Mesodermal cell (in vitro differentiated cells): ENCODE measurements around the gene CALU.

Experiments
- H3K27ac ChIP-seq: 2 replicates; pipeline ENCODE4 v1.7.0; 2013; ENCODE audit warnings: mild to moderate bottlenecking, low read depth, low read length, moderate library complexity; ENCODE audit not compliant: severe bottlenecking
- H3K36me3 ChIP-seq: 2 replicates; pipeline ENCODE4 v1.7.1; 2013; ENCODE audit warnings: mild to moderate bottlenecking, low read length, moderate library complexity; ENCODE audit not compliant: control insufficient read depth, insufficient read depth
- H3K4me1 ChIP-seq: one replicate; pipeline ENCODE4 v1.7.1; 2013; ENCODE audit warnings: mild to moderate bottlenecking, low read length; ENCODE audit not compliant: insufficient read depth, control insufficient read depth, poor library complexity, severe bottlenecking
- H3K4me3 ChIP-seq: 2 replicates; pipeline ENCODE4 v1.7.0; 2013; ENCODE audit warnings: low read length, control low read depth, mild to moderate bottlenecking; ENCODE audit not compliant: insufficient read depth, poor library complexity, severe bottlenecking; ENCODE audit errors: extremely low read depth
- H3K9me3 ChIP-seq: 2 replicates; pipeline ENCODE4 v1.7.1; 2013; ENCODE audit warnings: mild to moderate bottlenecking, low read length, moderate library complexity; ENCODE audit not compliant: control insufficient read depth
- WGBS, 2 experiments: methylation state at CpG; one replicate each; pipeline ENCODE4 v1.1.5; 2013; ENCODE audit warnings: missing lambda C conversion rate in 2 of 2; ENCODE audit not compliant: insufficient coverage in 2 of 2; 5-methylcytosine and 5-hydroxymethylcytosine counted together

CALU gene

GRCh38 chr7:128724743-128725142 is 14.4 kb upstream of the CALU start:
- H3K27ac ChIP-seq: no peak overlapping the region
- H3K9me3 ChIP-seq: no peaks in the 10 kb centered on the region
- H3K36me3 ChIP-seq: no peaks in the 10 kb centered on the region
- no peaks in the 10 kb centered on the region for H3K4me1 ChIP-seq
- no peak overlapping the region for H3K4me3 ChIP-seq
- WGBS, 2 experiments: 85 to 88% methylated on average over 3 to 4 of the region's 5 CpGs

GRCh38 chr7:128725531-128725930 is 13.6 kb upstream of the CALU start:
- no peak overlapping the region for H3K4me3 ChIP-seq
- no peaks in the 10 kb centered on the region for H3K4me1 ChIP-seq
- no peaks in the 10 kb centered on the region for H3K36me3 ChIP-seq
- no peak overlapping the region for H3K27ac ChIP-seq
- H3K9me3 ChIP-seq: no peaks in the 10 kb centered on the region
- WGBS, 2 experiments: 100% methylated on average over 1 to 2 of the region's 2 CpGs

GRCh38 chr7:128726059-128726736 is 13.0 kb upstream of the CALU start:
- no peaks in the 10 kb centered on the region for H3K36me3 ChIP-seq
- H3K27ac ChIP-seq: no peak overlapping the region
- H3K4me1 ChIP-seq: no peaks in the 10 kb centered on the region
- no peak overlapping the region for H3K4me3 ChIP-seq
- H3K9me3 ChIP-seq: no peaks in the 10 kb centered on the region
- whole genome bisulfite sequencing, 2 experiments: 86 to 89% methylated on average over 7 to 8 of the region's 8 CpGs

GRCh38 chr7:128726737-128727072 is 12.5 kb upstream of the CALU start:
- Histone ChIP-seq H3K36me3 (no peaks in the 10 kb centered on the region), H3K9me3 (no peaks in the 10 kb centered on the region), H3K4me3 (no peak overlapping the region), H3K4me1 (no peaks in the 10 kb centered on the region), H3K27ac (no peak overlapping the region)
- WGBS, 2 experiments: 89% methylated on average over 1 of the region's 1 CpG; no CpG with 5 or more reads in 1 of the 2 experiments

- no peak overlapping the region for H3K27ac ChIP-seq
- H3K9me3 ChIP-seq: no peaks in the 10 kb centered on the region
- no peak overlapping the region for H3K4me3 ChIP-seq
- 86 to 93% methylated on average over 2 to 3 of the region's 4 CpGs for WGBS, 2 experiments
- H3K36me3 ChIP-seq: no peaks in the 10 kb centered on the region
- H3K4me1 ChIP-seq: no peaks in the 10 kb centered on the region
These were observed 11.9 kb upstream of the CALU start for GRCh38 chr7:128727239-128727638.

GRCh38 chr7:128728598-128728997 is 10.6 kb upstream of the CALU start:
- Histone ChIP-seq H3K27ac (no peak overlapping the region), H3K9me3 (no peaks in the 10 kb centered on the region), H3K4me3 (no peak overlapping the region), H3K36me3 (no peaks in the 10 kb centered on the region), H3K4me1 (peaks cover 4% of the 10 kb centered on the region)
- WGBS, 2 experiments: 73 to 80% methylated on average over 1 of the region's 2 CpGs

- Histone ChIP-seq H3K4me3 (no peak overlapping the region), H3K9me3 (no peaks in the 10 kb centered on the region), H3K36me3 (no peaks in the 10 kb centered on the region), H3K27ac (no peak overlapping the region), H3K4me1 (peaks cover 4% of the 10 kb centered on the region)
- 93% methylated on average over 2 to 3 of the region's 4 CpGs for WGBS, 2 experiments
These were observed 9.7 kb upstream of the CALU start for GRCh38 chr7:128729494-128729893.

GRCh38 chr7:128731184-128731583 is 8.0 kb upstream of the CALU start:
- Histone ChIP-seq H3K36me3 (no peaks in the 10 kb centered on the region), H3K9me3 (no peaks in the 10 kb centered on the region), H3K4me3 (no peak overlapping the region), H3K27ac (no peak overlapping the region), H3K4me1 (peaks cover 4% of the 10 kb centered on the region)
- 90 to 97% methylated on average over 6 to 7 of the region's 8 CpGs for WGBS, 2 experiments

- Histone ChIP-seq H3K9me3 (no peaks in the 10 kb centered on the region), H3K4me1 (peaks cover 6% of the 10 kb centered on the region), H3K4me3 (no peak overlapping the region), H3K27ac (no peak overlapping the region), H3K36me3 (no peaks in the 10 kb centered on the region)
- 91 to 92% methylated on average over 1 to 2 of the region's 2 CpGs for WGBS, 2 experiments
These were observed 6.5 kb upstream of the CALU start for GRCh38 chr7:128732521-128733277.

- H3K27ac ChIP-seq: no peak overlapping the region
- H3K4me1 ChIP-seq: peaks cover 12% of the 10 kb centered on the region
- H3K36me3 ChIP-seq: no peaks in the 10 kb centered on the region
- H3K4me3 ChIP-seq: no peak overlapping the region
- 89 to 93% methylated on average over 2 of the region's 2 CpGs for WGBS, 2 experiments
- H3K9me3 ChIP-seq: no peaks in the 10 kb centered on the region
These were observed 5.9 kb upstream of the CALU start for GRCh38 chr7:128733278-128733645.

GRCh38 chr7:128734890-128735289 is 4.3 kb upstream of the CALU start:
- H3K4me3 ChIP-seq: no peak overlapping the region
- no peaks in the 10 kb centered on the region for H3K36me3 ChIP-seq
- peaks cover 15% of the 10 kb centered on the region for H3K4me1 ChIP-seq
- H3K9me3 ChIP-seq: no peaks in the 10 kb centered on the region
- 86 to 100% methylated on average over 1 of the region's 1 CpG for WGBS, 2 experiments
- no peak overlapping the region for H3K27ac ChIP-seq
